HG03280 (cell line): Measurements from ENCODE around the gene SGIP1.

ENCODE experiments used
- ATAC-seq: cut with Tn5 transposase; IDR thresholded peaks from one replicate; pipeline ENCODE4 v1.9.1; 2021; ENCODE audit warnings: mild to moderate bottlenecking, moderate library complexity; ENCODE audit not compliant: unreplicated experiment

SGIP1 gene

GRCh38 chr1:66520655-66521054, 13.3 kb upstream of the SGIP1 start:
- ATAC-seq: no peak

GRCh38 chr1:66521721-66522365, 12.1 kb upstream of the SGIP1 start:
- no peak for ATAC-seq

GRCh38 chr1:66523562-66523961, 10.4 kb upstream of the SGIP1 start:
- ATAC-seq: no peak

GRCh38 chr1:66525086-66525485, 8.9 kb upstream of the SGIP1 start:
- no peak for ATAC-seq

DNA sequence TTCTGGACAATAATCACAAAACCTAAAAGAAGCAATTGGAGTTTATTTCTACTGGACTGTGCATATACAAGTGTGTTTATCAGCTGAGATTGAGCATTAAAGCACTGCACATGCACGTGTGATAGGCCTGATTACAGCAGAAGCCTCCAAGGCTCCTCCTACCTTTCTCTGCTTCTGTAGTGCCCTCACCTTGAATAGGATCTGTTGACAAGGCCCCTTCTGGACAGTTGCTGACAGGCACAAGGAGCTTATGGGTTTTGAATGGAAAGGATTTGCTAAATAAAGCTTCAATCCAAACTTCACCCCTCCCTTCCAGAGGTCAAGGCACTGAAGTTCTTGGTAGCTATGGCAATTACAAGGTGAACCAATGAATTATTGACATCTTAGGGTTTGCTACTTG, 7.9 kb upstream of the SGIP1 start:
- ATAC-seq: no peak

GRCh38 chr1:66526991-66527390, 7.0 kb upstream of the SGIP1 start:
- ATAC-seq: no peak

DNA sequence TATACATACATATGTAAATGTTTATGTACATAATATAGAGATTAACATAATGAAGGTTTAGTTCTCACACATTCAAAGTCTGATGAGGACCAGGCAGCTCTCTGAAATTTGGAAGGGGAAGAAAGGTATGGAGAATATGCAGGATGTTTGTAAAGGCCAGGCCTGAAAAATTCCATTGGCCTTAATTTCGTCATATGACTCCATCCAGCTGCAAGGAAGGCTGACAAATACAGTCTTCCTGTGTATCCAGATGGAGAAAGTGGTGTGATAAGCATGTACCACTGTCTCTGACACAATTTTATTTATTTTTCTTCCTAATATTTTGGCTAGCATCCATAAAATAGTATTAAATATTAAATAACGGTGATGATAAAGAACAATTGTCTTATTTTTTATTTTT, 6.3 kb upstream of the SGIP1 start:
- ATAC-seq: no peak

DNA sequence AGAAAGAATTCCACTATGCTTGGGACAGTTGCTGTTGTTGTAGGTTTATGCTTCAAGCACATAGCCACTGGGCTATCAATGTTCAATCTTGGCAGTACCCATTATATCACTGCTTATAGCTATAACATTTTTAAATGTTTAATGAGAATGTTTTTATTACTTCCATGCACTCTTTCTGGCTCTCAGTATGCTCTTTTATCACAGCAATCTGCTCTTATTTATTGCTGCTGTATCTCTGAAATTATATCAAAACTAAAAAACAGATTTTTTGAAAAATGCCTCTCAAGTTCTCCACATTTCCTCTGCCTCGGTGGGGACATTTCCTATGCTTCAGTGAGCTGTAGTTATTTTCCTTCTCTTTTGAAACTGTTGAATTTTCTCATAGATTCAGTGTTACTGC, 5.4 kb upstream of the SGIP1 start:
- ATAC-seq: no peak

DNA sequence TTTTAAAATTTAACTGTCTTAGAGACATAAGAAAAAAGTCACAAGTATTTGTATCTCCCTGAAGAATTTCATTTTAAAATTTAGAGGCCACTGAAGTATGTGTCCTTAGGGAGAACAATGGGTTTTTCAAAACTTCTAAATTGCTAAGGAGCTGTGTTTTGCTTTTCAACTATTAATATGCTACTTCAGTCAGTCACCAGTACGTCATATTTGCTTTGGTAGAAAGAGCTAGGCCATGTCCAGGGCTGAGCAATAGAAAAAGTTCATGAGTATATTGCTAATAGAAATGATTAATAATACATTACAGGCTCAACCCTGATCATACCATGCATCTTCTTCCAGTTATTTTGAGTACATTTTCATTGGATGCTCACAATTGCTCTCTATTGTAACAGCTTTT, 1.7 kb upstream of the SGIP1 start:
- no peak for ATAC-seq

- no peak for ATAC-seq
Measured at GRCh38 chr1:66532798-66533783, 862 bp upstream of the SGIP1 start.

GRCh38 chr1:66535061-66535460, 1.1 kb downstream of the SGIP1 start:
- no peak for ATAC-seq

DNA sequence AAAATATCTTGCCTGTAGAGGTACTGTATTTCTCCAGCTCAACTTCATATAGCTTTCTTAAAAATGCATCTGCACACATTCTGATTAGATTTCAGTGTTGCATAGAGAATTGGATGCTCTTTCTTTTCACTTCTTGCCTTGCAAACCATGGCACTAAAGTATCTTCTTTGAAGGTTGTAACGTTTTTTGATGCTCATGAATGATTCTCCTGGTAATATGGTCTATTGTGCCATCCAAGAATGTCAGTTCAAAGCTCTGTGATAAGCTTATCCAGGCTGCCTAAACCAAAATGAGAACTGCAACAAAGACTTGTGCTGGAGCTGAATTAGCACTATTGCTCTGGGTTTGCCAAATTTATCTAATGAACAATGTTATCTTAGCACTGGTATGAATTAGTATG, 1.9 kb downstream of the SGIP1 start:
- ATAC-seq: no peak

GRCh38 chr1:66537718-66538117, 3.8 kb downstream of the SGIP1 start:
- no peak for ATAC-seq

- ATAC-seq: no peak
Measured at GRCh38 chr1:66539491-66539890, 5.5 kb downstream of the SGIP1 start.

DNA sequence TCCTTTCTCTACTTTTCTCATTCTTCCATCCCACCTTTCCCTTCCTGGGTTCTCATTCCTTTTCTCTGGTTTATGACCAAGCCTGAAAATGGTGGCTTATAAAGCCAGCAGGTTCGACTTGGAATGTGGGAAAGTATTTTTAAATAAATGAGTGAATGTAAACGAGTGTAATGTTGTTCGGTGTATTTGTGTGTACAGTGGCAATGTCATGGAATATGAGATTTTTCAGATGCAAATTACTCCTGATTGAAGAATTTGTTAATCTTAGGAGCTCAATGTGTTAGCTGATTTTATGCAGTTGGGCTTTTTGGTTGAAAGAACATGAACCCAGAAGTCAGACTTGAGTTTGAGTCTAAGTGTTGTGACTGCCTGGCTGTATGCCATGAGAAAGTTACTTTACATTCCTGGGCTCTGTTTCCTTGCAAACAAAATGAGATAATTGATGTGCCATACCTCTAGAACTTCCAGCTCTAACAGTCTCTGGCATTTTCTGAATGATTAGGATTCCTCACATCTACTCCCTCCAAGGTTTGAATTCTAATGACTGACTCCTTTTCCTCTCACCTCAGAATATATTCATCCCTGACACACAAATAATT, 6.6 kb downstream of the SGIP1 start:
- ATAC-seq: no peak

- ATAC-seq: no peak
Measured at GRCh38 chr1:66542314-66542713, 8.4 kb downstream of the SGIP1 start.

GRCh38 chr1:66542811-66543767, 9.1 kb downstream of the SGIP1 start:
- no peak for ATAC-seq

GRCh38 chr1:66546047-66546810, 12.3 kb downstream of the SGIP1 start:
- ATAC-seq: no peak

GRCh38 chr1:66549017-66549416, 15.1 kb downstream of the SGIP1 start:
- no peak for ATAC-seq

- ATAC-seq: no peak
Measured at GRCh38 chr1:66550243-66550642, 16.3 kb downstream of the SGIP1 start.
